ENCODE data around the gene NMNAT2. TPM values are rescaled to one million over a fixed set of nuclear protein-coding genes. Genes with fewer than 3 reads are reported as not detected.
"Not testable (repeated sequence)": the region's sequence is repeated elsewhere in the genome, so short reads cannot be mapped to it uniquely, and the experiment has no call there.

The NMNAT2 gene
- total RNA-seq, 2 experiments from 2014 or later: not detected

- Histone ChIP-seq H3K9me2 (ENCODE audit: insufficient read depth, low read length) (no peaks in the 10 kb centered on the region), H2AFZ (ENCODE audit: low read length) (no peak overlapping the region), H4K20me1 (ENCODE audit: insufficient read depth, low read length) (no peaks in the 10 kb centered on the region), H3K4me3 (ENCODE audit: low read depth, low read length, poor library complexity, severe bottlenecking) (no peak overlapping the region), H3K4me1 (ENCODE audit: insufficient read depth, low read length, poor library complexity, severe bottlenecking) (no peaks in the 10 kb centered on the region), H3K36me3 (ENCODE audit: insufficient read depth, low read length) (no peaks in the 10 kb centered on the region), H3K27ac (ENCODE audit: low read depth, low read length, poor library complexity, severe bottlenecking) (no peak overlapping the region), H3K9me3 (ENCODE audit: low read length) (no peaks in the 10 kb centered on the region), H3K79me2 (ENCODE audit: insufficient read depth, low read depth, low read length) (no peaks in the 10 kb centered on the region), H3K4me2 (ENCODE audit: low read length) (no peak overlapping the region)
- CTCF ChIA-PET (ENCODE audit: unreplicated experiment): no interaction called here
- POLR2A ChIA-PET: interaction anchor here (0.8 kb wide), 1 partner anchor 38 kb away, joined by 3 read pairs; no protein-coding TSS in a partner anchor
- BruUV-seq (replicated peaks): no TSS peak
- no peak for TF ChIP-seq CTCF (conservative IDR thresholded peaks at IDR 0.05; ENCODE audit: low read length)
- no peak for TF ChIP-seq EZH2phosphoT487 (IDR thresholded peaks at IDR 0.05; ENCODE audit: borderline replicate concordance, low read depth, low read length)
- intact Hi-C loops (cut with micrococcal nuclease; ENCODE audit: unreplicated experiment): no loop called here
- no peak for DNase-seq (ENCODE audit: low spot score)
Measured at GRCh38 chr1:183242556-183242955, 175.6 kb downstream of the NMNAT2 start.

GRCh38 chr1:183241471-183241870, 176.7 kb downstream of the NMNAT2 start:
- H3K27ac ChIP-seq (ENCODE audit: low read depth, low read length, poor library complexity, severe bottlenecking): no peak overlapping the region
- BruUV-seq (replicated peaks): no TSS peak
- no peaks in the 10 kb centered on the region for H3K36me3 ChIP-seq (ENCODE audit: insufficient read depth, low read length)
- no peaks in the 10 kb centered on the region for H3K9me3 ChIP-seq (ENCODE audit: low read length)
- DNase-seq (ENCODE audit: low spot score): no peak
- no peak for TF ChIP-seq CTCF (conservative IDR thresholded peaks at IDR 0.05; ENCODE audit: low read length)
- TF ChIP-seq EZH2phosphoT487 (IDR thresholded peaks at IDR 0.05; ENCODE audit: borderline replicate concordance, low read depth, low read length): no peak
- no peak overlapping the region for H2AFZ ChIP-seq (ENCODE audit: low read length)
- H4K20me1 ChIP-seq (ENCODE audit: insufficient read depth, low read length): no peaks in the 10 kb centered on the region
- H3K4me3 ChIP-seq (ENCODE audit: low read depth, low read length, poor library complexity, severe bottlenecking): no peak overlapping the region
- intact Hi-C loops (cut with micrococcal nuclease; ENCODE audit: unreplicated experiment): no loop called here
- ChIA-PET CTCF (ENCODE audit: unreplicated experiment) (no interaction called here), POLR2A (interaction anchor here (0.7 to 1.0 kb wide), 2 partner anchors 10 to 53 kb away, joined by 3 read pairs; no protein-coding TSS in a partner anchor)
- H3K4me1 ChIP-seq (ENCODE audit: insufficient read depth, low read length, poor library complexity, severe bottlenecking): no peaks in the 10 kb centered on the region
- no peaks in the 10 kb centered on the region for H3K79me2 ChIP-seq (ENCODE audit: insufficient read depth, low read depth, low read length)
- no peak overlapping the region for H3K4me2 ChIP-seq (ENCODE audit: low read length)
- no peaks in the 10 kb centered on the region for H3K9me2 ChIP-seq (ENCODE audit: insufficient read depth, low read length)

GRCh38 chr1:183240853-183241252, 177.3 kb downstream of the NMNAT2 start:
- H3K4me3 ChIP-seq (ENCODE audit: low read depth, low read length, poor library complexity, severe bottlenecking); H3K79me2 ChIP-seq (ENCODE audit: insufficient read depth, low read depth, low read length); H4K20me1 ChIP-seq (ENCODE audit: insufficient read depth, low read length); CTCF ChIA-PET (ENCODE audit: unreplicated experiment); H2AFZ ChIP-seq (ENCODE audit: low read length); BruUV-seq (replicated peaks); intact Hi-C loops (cut with micrococcal nuclease; ENCODE audit: unreplicated experiment); DNase-seq (ENCODE audit: low spot score); H3K9me2 ChIP-seq (ENCODE audit: insufficient read depth, low read length); H3K9me3 ChIP-seq (ENCODE audit: low read length); H3K4me2 ChIP-seq (ENCODE audit: low read length); H3K4me1 ChIP-seq (ENCODE audit: insufficient read depth, low read length, poor library complexity, severe bottlenecking); H3K36me3 ChIP-seq (ENCODE audit: insufficient read depth, low read length); H3K27ac ChIP-seq (ENCODE audit: low read depth, low read length, poor library complexity, severe bottlenecking): not testable (repeated sequence)
- POLR2A ChIA-PET: interaction anchor here (0.7 to 1.0 kb wide), 2 partner anchors 9 to 54 kb away, joined by 3 read pairs; no protein-coding TSS in a partner anchor

All from OCI-LY7 (cell line).